ENCODE measurements around the gene GPR42. TPM values are rescaled to one million over a fixed set of nuclear protein-coding genes. Genes with fewer than 3 reads are reported as not detected.
"Not testable (repeated sequence)": the region's sequence is repeated elsewhere in the genome, so short reads cannot be mapped to it uniquely, and the experiment has no call there.

GPR42 gene
- total RNA-seq, 1 donor from 2014 or later, result not detected

GRCh38 chr19:35363711-35364425 is 7.0 kb upstream of the GPR42 start:
- DNase-seq (ENCODE audit: low read depth in 2 of 2), result no peak

DNA sequence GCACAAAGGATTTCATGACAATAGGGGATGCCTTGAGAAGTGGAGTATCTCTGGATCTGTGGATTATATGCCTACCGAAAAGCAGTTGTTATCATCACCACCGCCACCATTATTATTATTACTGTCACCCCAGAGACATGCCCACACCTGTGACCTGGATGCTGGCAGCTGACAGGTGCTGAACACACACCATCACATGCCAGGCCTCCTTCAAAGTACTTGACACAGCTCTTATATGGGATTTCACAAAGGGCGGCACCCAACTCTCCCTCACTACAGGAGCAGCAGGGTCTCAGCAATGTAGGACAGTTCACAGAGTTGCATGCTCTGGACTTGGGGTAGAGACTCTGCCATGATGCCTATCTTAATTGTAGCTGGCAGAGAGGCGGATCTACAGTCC is 5.6 kb upstream of the GPR42 start:
- no peak for DNase-seq (ENCODE audit: low read depth in 2 of 2)

- DNase-seq (ENCODE audit: low read depth in 2 of 2), result no peak
Measured at GRCh38 chr19:35368378-35368777, 2.5 kb upstream of the GPR42 start.

DNA sequence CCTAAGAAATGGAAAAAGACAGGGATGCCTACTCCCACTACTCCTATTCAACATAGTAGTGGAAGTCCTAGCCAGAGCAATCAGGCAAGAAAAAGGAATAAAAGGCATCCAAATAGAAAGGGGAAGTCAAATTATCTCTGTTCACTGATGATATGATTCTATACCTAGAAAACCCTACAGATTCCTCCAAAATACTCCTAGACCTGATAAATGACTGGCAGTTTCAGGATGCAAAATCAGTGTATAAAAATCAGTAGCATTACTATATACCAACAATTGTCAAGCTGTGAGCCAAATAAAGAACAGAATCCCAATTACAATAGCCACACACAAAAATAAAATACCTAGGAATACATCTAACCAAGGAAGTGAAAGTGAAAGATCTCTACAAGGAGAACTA is 1.3 kb upstream of the GPR42 start:
- DNase-seq (ENCODE audit: low read depth in 2 of 2), result no peak

- no peak for DNase-seq (ENCODE audit: low read depth in 2 of 2)
Measured at GRCh38 chr19:35373492-35373891, 2.6 kb downstream of the GPR42 start.

DNA sequence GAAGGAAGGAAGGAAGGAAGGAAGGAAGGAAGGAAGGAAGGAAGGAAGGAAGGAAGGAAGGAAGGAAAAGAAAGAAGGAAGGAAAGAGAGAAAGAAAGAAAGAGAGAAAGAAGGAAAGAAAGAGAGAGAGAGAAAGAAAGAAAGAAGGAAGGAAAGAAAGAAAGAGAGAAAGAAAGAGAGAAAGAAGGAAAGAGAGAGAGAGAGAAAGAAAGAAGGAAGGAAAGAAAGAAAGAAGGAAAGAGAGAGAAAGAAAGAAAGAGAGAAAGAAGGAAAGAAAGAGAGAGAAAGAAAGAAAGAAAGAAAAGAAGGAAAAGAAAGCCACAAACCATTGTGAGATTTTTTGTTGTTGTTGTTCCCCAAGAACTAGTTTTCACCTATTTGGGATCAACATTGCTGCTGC is 3.2 kb downstream of the GPR42 start:
- not testable (repeated sequence) for DNase-seq (ENCODE audit: low read depth in 2 of 2)

GRCh38 chr19:35375505-35376307 is 4.8 kb downstream of the GPR42 start:
- DNase-seq (ENCODE audit: low read depth in 2 of 2), result no peak

- no peak for DNase-seq (ENCODE audit: low read depth in 2 of 2)
Measured at GRCh38 chr19:35377656-35378055, 6.8 kb downstream of the GPR42 start.

DNA sequence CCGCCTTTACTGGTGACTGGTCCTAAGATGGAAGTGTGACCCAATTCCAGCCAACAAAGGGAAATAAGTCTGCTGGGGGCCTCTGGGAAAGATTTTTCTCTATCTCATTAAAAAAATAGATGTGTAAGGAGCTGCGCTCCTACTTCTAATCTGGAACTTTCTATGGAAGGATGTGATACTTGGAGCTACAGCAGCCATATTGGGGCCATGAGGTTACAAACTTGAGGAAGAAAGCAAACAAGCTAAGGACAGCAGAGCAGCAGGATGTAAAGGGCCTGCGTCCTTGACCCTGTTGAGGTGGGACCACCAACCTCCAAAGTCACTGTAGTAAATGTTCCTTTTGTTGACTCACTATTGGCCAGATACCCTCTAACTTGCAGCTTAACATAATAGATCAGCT is 7.5 kb downstream of the GPR42 start:
- DNase-seq (ENCODE audit: low read depth in 2 of 2), result no peak

DNA sequence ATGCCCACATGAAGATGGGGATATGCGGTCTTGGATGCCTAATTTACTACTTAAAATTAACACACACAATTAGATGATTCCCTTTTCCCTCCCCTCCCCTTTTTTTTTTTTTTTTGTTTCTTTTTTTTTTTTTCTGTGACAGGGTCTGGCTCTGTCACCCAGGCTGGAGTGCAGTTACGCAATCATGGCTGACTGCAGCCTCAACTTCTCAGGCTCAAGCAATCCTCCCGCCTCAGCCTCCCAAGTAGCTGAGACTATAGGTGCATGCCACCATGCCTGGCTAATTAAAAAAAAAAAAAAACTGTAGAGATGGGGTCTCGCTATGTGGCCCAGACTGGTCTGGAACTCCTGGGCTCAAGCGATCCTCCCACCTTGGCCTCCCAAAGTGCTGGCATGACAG is 8.7 kb downstream of the GPR42 start:
- not testable (repeated sequence) for DNase-seq (ENCODE audit: low read depth in 2 of 2)

- no peak for DNase-seq (ENCODE audit: low read depth in 2 of 2)
Measured at GRCh38 chr19:35379992-35380391, 9.1 kb downstream of the GPR42 start.

DNA sequence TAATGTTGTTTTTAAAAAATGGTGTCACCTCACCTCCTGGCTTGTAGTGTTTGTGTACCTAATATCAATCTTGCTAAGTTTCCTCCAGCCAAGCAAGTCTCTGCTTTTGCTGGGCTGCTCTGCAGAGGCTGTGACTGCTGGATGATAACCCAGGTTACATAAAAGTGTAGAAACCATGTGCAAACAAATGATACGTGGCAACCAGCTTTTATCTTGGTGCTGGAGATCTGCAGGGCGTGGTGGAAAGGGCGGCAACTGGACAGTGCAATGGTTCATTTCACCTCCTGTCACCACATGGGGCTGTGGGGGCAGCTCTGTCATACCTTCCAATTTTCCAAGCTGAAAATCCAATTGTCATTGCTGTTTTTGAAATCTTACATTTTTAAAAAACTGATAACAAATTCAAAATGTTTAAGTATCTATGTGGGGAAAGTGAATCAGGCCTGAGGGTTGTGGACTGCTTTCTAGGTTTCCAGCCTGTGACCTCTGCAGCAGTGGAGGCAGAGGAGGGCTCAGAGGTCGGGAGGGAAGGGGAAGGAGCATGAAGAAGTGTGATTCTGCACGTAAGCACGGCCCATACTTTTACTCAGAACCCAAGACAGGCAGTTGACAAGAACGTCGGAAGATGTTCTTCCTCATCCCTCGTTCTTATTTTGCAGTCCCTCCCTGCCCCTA is 9.7 kb downstream of the GPR42 start:
- no peak for DNase-seq (ENCODE audit: low read depth in 2 of 2)

- DNase-seq (ENCODE audit: low read depth in 2 of 2), result no peak
Measured at GRCh38 chr19:35381318-35381717, 10.4 kb downstream of the GPR42 start.

DNA sequence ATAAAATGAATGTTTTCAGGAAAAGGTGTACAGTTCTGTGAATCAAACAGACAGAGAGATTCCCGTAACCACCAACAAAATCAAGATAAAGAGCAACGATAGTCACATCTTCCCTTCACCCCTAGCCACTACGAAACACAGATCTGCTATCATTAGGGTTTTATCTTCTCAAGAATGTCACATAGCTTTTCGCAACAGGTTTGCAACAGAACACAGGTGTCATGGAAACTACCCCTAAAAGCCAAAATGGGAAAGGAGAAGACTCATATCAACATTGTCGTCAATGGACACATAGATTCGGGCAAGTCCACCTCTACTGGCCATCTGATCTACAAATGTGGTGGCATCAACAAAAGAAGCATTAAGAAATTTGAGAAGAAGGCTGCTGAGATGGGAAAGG is 11.1 kb downstream of the GPR42 start:
- no peak for DNase-seq (ENCODE audit: low read depth in 2 of 2)

DNA sequence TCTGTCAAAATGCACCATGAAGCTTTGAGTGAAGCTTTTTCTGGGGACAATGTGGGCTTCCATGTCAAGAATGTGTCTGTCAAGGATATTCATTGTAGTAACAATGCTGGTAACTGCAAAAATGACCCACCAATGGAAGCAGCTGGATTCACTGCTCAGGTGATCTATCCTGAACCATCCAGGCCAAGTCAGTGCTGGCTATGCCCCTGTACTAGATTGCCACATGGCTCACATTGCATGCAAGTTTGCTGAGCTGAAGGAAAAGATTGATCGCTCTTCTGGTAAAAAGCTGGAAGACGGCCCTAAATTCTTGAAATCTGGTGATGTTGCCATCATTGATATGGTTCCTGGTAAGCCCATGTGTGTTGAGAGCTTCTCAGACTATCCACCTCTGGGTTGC is 12.7 kb downstream of the GPR42 start:
- DNase-seq (ENCODE audit: low read depth in 2 of 2), result no peak

DNA sequence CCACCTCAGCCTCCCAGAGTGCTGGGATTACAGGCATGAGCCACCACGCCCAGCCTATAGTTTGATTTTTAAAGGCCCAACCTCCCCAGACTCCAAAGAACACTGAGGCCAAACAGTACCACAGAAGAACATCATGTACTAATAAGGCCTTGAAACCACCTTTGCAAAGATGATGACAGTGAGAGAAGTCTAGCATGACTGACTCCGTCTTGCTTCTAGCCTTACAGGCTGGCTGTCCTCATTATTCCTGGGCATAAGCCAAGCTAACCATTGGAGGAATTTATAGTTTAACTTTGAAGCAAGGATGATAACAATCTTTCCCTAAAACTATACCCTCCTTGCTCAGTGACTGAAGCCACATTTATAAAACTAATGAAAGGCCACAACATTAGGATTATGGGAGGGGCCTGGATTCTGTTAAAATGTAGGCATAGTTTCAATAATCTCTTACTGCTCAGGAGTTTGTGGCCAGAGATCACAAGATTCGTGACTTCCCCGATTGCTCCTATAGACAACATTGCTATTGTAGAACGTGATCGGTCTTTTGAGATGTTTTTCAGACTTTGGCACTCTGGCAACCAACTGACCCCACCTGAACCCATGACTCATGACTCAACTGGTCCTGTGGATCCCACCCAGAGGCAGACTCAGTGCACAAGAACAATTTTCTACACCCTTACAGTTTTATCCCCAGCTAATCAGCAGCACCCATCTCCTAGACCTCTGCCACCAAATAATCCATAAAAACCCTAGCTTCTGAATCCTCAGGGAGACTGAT is 17.6 kb downstream of the GPR42 start:
- no peak for DNase-seq (ENCODE audit: low read depth in 2 of 2)

DNA sequence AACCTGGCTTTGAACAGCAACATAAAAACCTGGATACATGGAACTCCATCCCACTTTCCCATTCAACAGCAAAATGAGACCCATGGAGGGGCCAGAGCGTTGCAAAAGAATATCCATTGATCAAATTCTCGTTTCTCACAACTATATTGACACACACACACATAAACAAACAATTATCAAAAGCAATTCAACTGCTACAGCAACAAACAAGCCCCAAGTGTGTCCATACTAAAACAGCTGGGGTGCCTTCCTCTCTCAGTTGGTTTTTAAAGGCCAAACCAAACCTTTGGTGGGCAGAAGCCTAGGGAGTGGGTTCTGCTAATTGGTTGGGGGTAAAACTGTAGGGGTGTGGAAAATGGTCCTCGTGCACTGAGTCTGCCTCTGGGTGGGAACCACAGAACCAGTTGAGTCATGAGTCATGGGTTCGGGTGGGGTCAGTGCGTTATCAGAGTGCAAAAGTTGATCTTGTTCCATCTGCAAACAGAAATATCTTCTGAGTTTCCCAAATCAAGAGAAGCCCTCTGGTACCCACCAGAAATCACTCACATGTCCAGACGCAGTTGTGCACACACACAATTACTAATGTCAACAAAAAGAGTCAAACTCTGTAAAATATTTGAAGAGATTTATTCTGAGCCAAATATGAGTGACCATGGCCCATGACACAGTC is 18.5 kb downstream of the GPR42 start:
- DNase-seq (ENCODE audit: low read depth in 2 of 2), result no peak

GRCh38 chr19:35392742-35393715 is 22.2 kb downstream of the GPR42 start:
- DNase-seq (ENCODE audit: low read depth in 2 of 2), result no peak

DNA sequence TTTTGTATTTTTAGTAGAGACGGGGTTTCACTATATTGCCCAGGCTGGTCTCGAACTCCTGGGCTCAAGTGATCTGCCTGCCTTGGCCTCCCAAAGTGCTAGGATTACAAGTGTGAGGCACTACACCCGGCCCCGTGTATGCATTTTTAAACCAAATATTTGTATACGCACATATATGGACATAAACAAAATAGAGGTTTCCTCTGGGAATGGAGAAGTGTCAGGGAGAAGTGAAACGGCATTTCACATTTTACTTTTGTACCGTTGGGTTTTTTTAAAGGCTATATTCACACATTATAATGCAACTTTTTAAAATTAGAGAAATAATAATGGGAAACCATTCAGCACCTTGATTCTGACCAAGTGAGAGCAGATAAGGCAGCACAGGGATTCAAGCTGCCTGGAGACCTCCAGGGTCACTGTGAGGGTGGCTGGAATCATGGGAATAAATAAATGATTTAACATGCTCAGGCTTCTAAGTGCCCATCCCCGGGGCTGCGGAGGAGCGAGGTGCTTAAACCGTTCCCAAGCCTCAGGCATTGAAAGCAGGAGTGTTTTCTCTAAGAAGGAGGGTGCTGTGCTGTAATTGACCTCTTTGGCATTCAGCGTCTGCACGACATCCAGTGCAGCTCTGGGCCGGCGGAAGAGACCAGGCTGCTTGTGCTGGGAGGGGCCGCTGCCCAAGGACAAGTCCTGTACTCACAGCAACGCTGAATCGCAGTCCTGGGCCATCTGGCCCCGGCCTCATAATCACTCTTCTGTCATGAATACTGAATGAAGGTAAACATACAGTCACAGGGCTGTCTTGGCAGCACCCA is 24.7 kb downstream of the GPR42 start:
- no peak for DNase-seq (ENCODE audit: low read depth in 2 of 2)
